ENCODE results near the gene PLTP. TPM values are rescaled to one million over a fixed set of nuclear protein-coding genes. Genes with fewer than 3 reads are reported as not detected.

PLTP gene
- total RNA-seq, 4 donors from 2014 or later = 37.4 to 114 (median 83.2) TPM

GRCh38 chr20:45892828-45893500 lies 19.0 kb downstream of the PLTP start:
- TF ChIP-seq CTCF (IDR thresholded peaks at IDR 0.05) (no peak), POLR2A (IDR thresholded peaks at IDR 0.05) (no peak)
- 71 to 74% methylated on average over 4 of the region's 4 CpGs for WGBS, 2 donors
- no peak overlapping the region for H3K4me3 ChIP-seq (ENCODE audit: low read depth, poor library complexity, severe bottlenecking)
- intact Hi-C loops (cut with DNase I; ENCODE audit: low total_unique reads) = no loop called here
- no peak for DNase-seq (ENCODE audit: low spot score in 2 of 2)

DNA sequence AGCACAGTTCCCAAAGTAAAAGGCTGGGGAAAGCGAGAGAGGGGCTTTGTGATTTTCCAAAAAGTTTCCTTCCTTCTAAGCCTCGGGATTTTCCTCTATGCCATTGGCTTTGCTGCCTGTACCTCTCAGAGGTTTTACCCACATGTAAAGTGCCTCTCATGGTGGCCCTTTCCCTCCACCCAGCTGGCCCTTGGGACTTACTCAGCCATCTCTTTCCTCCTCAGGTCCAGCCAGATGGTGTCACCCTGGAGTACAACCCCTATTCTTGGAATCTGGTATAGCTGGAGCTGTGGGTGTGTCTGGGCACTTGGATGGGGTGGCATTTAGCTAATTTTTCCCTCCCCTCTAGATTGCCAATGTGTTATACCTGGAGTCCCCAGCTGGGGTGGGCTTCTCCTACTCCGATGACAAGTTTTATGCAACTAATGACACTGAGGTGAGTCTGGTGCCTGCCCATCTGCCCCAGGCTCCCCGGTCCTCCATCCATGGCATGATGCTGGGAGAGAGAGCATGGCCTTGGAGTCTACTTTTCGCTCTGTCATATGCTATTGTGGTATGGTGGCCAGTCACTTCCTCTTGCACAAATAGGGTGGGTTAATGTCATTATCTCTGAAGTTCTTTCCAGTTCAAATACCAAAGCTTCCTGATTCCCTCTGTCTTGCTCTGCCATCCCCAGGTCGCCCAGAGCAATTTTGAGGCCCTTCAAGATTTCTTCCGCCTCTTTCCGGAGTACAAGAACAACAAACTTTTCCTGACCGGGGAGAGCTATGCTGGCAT lies 19.7 kb downstream of the PLTP start:
- intact Hi-C loops (cut with DNase I; ENCODE audit: low total_unique reads) = no loop called here
- WGBS, 2 donors = 76 to 86% methylated on average over 9 of the region's 9 CpGs
- H3K4me3 ChIP-seq (ENCODE audit: low read depth, poor library complexity, severe bottlenecking) = no peak overlapping the region
- no peak for TF ChIP-seq CTCF (IDR thresholded peaks at IDR 0.05)
- TF ChIP-seq POLR2A (IDR thresholded peaks at IDR 0.05) = no peak
- no peak for DNase-seq (ENCODE audit: low spot score in 2 of 2)

GRCh38 chr20:45890985-45891983 lies 20.7 kb downstream of the PLTP start, which contains the start of the genes CTSA and NEURL2:
TSS of gene CTSA (plus strand) at chr20:45891335. CDS start at chr20:45891569, 234 bp downstream.
TSS of gene NEURL2 (minus strand) at chr20:45891208. CDS start at chr20:45890991, 217 bp downstream.
- peak; percentile 92 to 99 for DNase-seq (ENCODE audit: low spot score in 2 of 2)
- WGBS, 2 donors = 0 to 1% methylated on average over 39 to 55 of the region's 78 CpGs
- TF ChIP-seq CTCF (IDR thresholded peaks at IDR 0.05) (peak in 1 of 3 donors; percentile 85), POLR2A (IDR thresholded peaks at IDR 0.05) (no peak)
- peak within 1 kb of the TSS; percentile 66 for H3K4me3 ChIP-seq (ENCODE audit: low read depth, poor library complexity, severe bottlenecking)
- intact Hi-C loops (cut with DNase I; ENCODE audit: low total_unique reads) = no loop called here

- peak; percentile 78 to 96 for DNase-seq (ENCODE audit: low spot score in 2 of 2)
- no peak for TF ChIP-seq POLR2A (IDR thresholded peaks at IDR 0.05)
- TF ChIP-seq CTCF (IDR thresholded peaks at IDR 0.05) = peak in 1 of 3 donors; percentile 52
- 5% methylated on average over 36 to 40 of the region's 79 CpGs for WGBS, 2 donors
- H3K4me3 ChIP-seq (ENCODE audit: low read depth, poor library complexity, severe bottlenecking) = peak overlapping the region; percentile 66
- intact Hi-C loops (cut with DNase I; ENCODE audit: low total_unique reads) = no loop called here
Observed at GRCh38 chr20:45890077-45890984, 21.6 kb downstream of the PLTP start.
